ENCODE data around the gene SLX4. TPM values are rescaled to one million over a fixed set of nuclear protein-coding genes. Genes with fewer than 3 reads are reported as not detected.

Gene SLX4
- total RNA-seq, 2 donors from 2014 or later = 3.5 to 6.3 TPM

DNA sequence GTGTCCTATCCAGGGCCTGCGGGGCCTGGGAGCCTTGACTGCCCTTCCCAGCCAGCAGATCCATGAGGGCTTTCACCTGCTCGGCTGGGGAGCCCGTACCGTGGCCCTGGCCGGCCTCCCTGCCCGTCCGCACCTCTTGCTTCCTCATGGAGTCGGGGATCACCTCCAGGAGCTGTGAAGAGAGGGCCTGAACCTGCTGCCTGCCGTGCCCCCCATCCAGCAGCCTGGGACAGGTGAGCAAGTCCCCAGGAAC, 46.6 kb downstream of the SLX4 start:
- H3K27me3 ChIP-seq = no peaks in the 10 kb centered on the region
- no peak overlapping the region for H3K27ac ChIP-seq
- intact Hi-C loops (cut with DNase I) = no loop called here
- no peaks in the 10 kb centered on the region for H3K36me3 ChIP-seq
- TF ChIP-seq, protein P1, sequence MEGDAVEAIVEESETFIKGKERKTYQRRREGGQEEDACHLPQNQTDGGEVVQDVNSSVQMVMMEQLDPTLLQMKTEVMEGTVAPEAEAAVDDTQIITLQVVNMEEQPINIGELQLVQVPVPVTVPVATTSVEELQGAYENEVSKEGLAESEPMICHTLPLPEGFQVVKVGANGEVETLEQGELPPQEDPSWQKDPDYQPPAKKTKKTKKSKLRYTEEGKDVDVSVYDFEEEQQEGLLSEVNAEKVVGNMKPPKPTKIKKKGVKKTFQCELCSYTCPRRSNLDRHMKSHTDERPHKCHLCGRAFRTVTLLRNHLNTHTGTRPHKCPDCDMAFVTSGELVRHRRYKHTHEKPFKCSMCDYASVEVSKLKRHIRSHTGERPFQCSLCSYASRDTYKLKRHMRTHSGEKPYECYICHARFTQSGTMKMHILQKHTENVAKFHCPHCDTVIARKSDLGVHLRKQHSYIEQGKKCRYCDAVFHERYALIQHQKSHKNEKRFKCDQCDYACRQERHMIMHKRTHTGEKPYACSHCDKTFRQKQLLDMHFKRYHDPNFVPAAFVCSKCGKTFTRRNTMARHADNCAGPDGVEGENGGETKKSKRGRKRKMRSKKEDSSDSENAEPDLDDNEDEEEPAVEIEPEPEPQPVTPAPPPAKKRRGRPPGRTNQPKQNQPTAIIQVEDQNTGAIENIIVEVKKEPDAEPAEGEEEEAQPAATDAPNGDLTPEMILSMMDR (IDR thresholded peaks at IDR 0.05) = no peak
- H3K4me3 ChIP-seq = no peak overlapping the region
- H3K9ac ChIP-seq (ENCODE audit: low read depth in 2 of 2, low read length in 2 of 2) = no peak overlapping the region
- no peaks in the 10 kb centered on the region for H3K4me1 ChIP-seq
- no peaks in the 10 kb centered on the region for H3K9me3 ChIP-seq
- no peak for DNase-seq

DNA sequence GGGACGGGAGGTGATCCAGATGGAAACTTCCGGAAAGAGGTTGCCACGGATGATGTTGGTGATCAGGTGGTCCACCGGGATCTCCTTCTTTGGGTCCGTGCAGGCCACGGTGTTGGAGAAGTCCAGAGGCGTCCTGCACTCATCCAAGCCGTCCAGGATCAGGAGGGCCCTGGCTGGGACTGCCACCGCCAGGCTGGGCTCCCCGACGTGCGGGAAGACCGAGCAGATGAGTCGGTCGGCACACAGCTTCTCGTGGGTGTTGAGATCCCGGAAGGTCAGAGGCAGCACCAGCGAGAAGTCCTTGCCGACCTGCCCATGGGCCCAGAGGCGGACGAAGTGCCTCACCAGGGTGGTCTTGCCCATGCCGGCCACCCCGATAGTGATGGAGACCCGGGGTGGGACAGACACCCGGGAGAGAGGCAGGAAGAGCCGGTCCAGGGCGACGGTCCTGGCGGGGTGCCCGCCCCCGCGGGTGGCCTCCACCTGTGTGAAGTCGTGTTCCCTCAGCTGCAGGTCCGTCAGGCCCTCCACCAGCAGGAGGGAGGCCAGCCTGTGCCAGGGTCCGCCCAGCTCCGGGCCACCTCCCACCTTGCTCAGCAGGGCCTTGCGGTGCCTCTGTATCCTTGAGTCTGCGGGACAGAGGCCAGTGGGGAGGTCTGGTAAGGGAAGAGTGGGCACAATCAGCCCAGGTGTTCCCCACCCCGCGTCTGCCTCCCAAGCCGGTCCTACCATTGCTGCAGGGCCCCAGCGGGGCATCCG, 47.1 kb downstream of the SLX4 start:
- TF ChIP-seq, protein P1 (IDR thresholded peaks at IDR 0.05) = no peak
- no peak overlapping the region for H3K4me3 ChIP-seq
- intact Hi-C loops (cut with DNase I) = no loop called here
- DNase-seq = no peak
- H3K36me3 ChIP-seq = no peaks in the 10 kb centered on the region
- H3K27ac ChIP-seq = no peak overlapping the region
- no peak overlapping the region for H3K9ac ChIP-seq (ENCODE audit: low read depth in 2 of 2, low read length in 2 of 2)
- H3K9me3 ChIP-seq = no peaks in the 10 kb centered on the region
- H3K27me3 ChIP-seq = no peaks in the 10 kb centered on the region
- H3K4me1 ChIP-seq = no peaks in the 10 kb centered on the region

DNA sequence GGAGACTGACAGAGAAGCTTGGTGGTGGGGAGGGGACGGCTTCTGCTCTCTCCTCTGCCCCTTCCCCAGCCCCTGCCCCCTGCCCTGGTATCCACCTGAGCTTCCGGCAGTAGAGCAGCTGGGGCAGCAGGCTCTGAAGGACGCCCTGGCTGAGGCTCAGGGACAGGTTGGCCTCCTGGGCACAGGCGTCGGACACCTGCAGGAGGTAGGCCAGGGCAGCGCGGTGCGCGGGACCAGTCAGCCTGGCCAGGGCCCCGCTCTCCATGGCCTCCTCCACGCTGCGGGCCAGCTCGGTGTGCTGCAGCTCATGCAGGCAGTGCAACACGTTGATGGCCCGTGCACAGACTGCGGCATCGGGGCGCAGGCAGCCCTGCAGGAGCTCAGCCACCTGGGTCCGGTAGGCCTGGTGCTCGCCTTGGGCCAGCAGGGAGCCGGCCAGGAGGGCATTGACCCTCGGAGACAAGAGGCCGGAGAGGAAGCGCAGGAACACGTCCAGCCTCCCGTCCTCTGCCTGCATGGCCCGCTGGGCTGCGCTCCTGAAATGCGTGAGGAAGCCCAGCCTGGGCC, 48.4 kb downstream of the SLX4 start:
- H3K27me3 ChIP-seq = no peaks in the 10 kb centered on the region
- intact Hi-C loops (cut with DNase I) = no loop called here
- H3K36me3 ChIP-seq = no peaks in the 10 kb centered on the region
- H3K4me1 ChIP-seq = no peaks in the 10 kb centered on the region
- no peak overlapping the region for H3K9ac ChIP-seq (ENCODE audit: low read depth in 2 of 2, low read length in 2 of 2)
- no peak overlapping the region for H3K27ac ChIP-seq
- H3K4me3 ChIP-seq = no peak overlapping the region
- no peak for DNase-seq
- TF ChIP-seq, protein P1 (IDR thresholded peaks at IDR 0.05) = no peak
- H3K9me3 ChIP-seq = no peaks in the 10 kb centered on the region

DNA sequence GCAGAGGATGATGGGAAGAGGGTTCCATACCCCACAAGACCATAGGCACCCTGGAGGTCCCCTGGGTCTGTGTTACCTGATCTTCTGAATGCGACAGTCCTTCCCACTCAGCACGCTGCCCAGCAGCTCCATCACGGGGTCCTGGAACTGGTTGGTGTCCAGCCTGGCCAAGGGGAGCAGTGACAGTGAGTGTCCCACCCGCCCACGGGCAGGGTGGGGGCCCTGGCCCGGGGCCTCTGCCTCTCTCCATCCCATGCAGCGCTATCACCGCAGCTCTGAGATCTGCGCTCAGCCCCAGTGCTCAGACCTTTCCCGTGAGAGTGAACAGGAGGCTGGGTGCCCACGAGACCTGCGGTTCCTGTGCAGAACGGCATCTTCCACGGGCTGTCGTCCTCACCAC, 49.8 kb downstream of the SLX4 start:
- intact Hi-C loops (cut with DNase I) = no loop called here
- H3K4me1 ChIP-seq = no peaks in the 10 kb centered on the region
- H3K4me3 ChIP-seq = no peak overlapping the region
- TF ChIP-seq, protein P1 (IDR thresholded peaks at IDR 0.05) = no peak
- H3K27ac ChIP-seq = no peak overlapping the region
- no peak for DNase-seq
- H3K9ac ChIP-seq (ENCODE audit: low read depth in 2 of 2, low read length in 2 of 2) = no peak overlapping the region
- H3K27me3 ChIP-seq = no peaks in the 10 kb centered on the region
- H3K36me3 ChIP-seq = no peaks in the 10 kb centered on the region
- no peaks in the 10 kb centered on the region for H3K9me3 ChIP-seq

DNA sequence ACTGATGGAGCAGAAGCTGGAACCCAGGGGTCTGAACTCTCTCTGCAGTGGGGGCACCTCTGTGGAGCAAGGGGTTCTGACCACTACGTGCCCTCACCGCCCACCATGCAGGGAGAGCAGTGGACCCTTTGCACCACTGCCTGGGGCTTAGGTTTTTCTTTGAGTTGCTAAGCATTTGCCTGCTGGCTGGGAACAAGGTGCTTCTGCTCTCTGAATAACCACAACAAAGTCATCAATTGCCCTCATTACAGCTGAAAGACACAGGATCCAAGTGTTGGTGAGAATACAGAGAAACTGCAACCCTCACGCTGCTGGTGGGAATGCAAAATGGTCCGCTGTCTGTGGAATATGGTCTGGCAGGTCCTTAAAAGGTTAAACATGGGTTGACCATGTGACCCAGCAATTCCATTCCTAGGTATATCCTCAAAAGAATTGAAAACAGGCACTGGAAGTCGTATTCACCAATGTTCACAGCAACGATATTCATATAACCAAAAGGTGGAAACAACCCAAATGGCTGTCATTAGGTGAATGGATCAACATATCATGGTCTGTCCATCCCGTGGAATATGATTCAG, 57.0 kb downstream of the SLX4 start:
- Histone ChIP-seq H3K36me3 (no peaks in the 10 kb centered on the region), H3K4me3 (no peak overlapping the region), H3K9me3 (no peaks in the 10 kb centered on the region), H3K9ac (ENCODE audit: low read depth in 2 of 2, low read length in 2 of 2) (no peak overlapping the region), H3K27ac (no peak overlapping the region), H3K27me3 (no peaks in the 10 kb centered on the region), H3K4me1 (no peaks in the 10 kb centered on the region)
- TF ChIP-seq, protein P1 (IDR thresholded peaks at IDR 0.05) = no peak
- intact Hi-C loops (cut with DNase I) = no loop called here
- DNase-seq = no peak
